ENCODE measurements around the gene PGS1.

Gene PGS1

GRCh38 chr17:78375401-78376151, 2.9 kb upstream of the PGS1 start:
- H3K9me3 Mint-ChIP-seq, result no peaks in the 10 kb centered on the region
- DNase-seq, result no peak
- H3K4me1 Mint-ChIP-seq (ENCODE audit: low read depth in 2 of 2), result peaks cover 12 to 13% of the 10 kb centered on the region in 2 donors
- peaks cover 11% of the 10 kb centered on the region for H3K36me3 Mint-ChIP-seq (ENCODE audit: insufficient read depth)
- ATAC-seq (replicated peaks), result no peak
- H3K4me3 Mint-ChIP-seq, result no peak overlapping the region
- peaks cover 0 to 9% of the 10 kb centered on the region in 2 donors for H3K27me3 Mint-ChIP-seq
- H3K27ac Mint-ChIP-seq, result no peak overlapping the region

GRCh38 chr17:78376161-78376560, 2.3 kb upstream of the PGS1 start:
- no peaks in the 10 kb centered on the region for H3K9me3 Mint-ChIP-seq
- peaks cover 14% of the 10 kb centered on the region for H3K36me3 Mint-ChIP-seq (ENCODE audit: insufficient read depth)
- H3K27me3 Mint-ChIP-seq, result peaks cover 0 to 9% of the 10 kb centered on the region in 2 donors
- no peak overlapping the region for H3K4me3 Mint-ChIP-seq
- DNase-seq, result no peak
- no peak overlapping the region for H3K27ac Mint-ChIP-seq
- H3K4me1 Mint-ChIP-seq (ENCODE audit: low read depth in 2 of 2), result peaks cover 17 to 19% of the 10 kb centered on the region in 2 donors
- ATAC-seq (replicated peaks), result no peak

- Mint-ChIP-seq H3K36me3 (ENCODE audit: insufficient read depth) (peaks cover 14% of the 10 kb centered on the region), H3K9me3 (no peaks in the 10 kb centered on the region), H3K4me3 (peak overlapping the region; percentile 94), H3K4me1 (ENCODE audit: low read depth in 2 of 2) (peaks cover 30 to 33% of the 10 kb centered on the region in 2 donors), H3K27ac (peak overlapping the region; percentile 96), H3K27me3 (peaks cover 0 to 3% of the 10 kb centered on the region in 2 donors)
- ATAC-seq (replicated peaks) (no peak), DNase-seq (no peak)
Measured at GRCh38 chr17:78377858-78378224, 608 bp upstream of the PGS1 start.

GRCh38 chr17:78379131-78379491, 662 bp downstream of the PGS1 start:
- H3K27ac Mint-ChIP-seq, result peak overlapping the region; percentile 96
- H3K4me3 Mint-ChIP-seq, result peak overlapping the region; percentile 94
- DNase-seq, result no peak
- H3K27me3 Mint-ChIP-seq, result no peaks in the 10 kb centered on the region
- peaks cover 14% of the 10 kb centered on the region for H3K36me3 Mint-ChIP-seq (ENCODE audit: insufficient read depth)
- H3K4me1 Mint-ChIP-seq (ENCODE audit: low read depth in 2 of 2), result peaks cover 38 to 46% of the 10 kb centered on the region in 2 donors
- ATAC-seq (replicated peaks), result no peak
- no peaks in the 10 kb centered on the region for H3K9me3 Mint-ChIP-seq

- H3K36me3 Mint-ChIP-seq (ENCODE audit: insufficient read depth), result peaks cover 17% of the 10 kb centered on the region
- peaks cover 49 to 57% of the 10 kb centered on the region in 2 donors for H3K4me1 Mint-ChIP-seq (ENCODE audit: low read depth in 2 of 2)
- H3K9me3 Mint-ChIP-seq, result no peaks in the 10 kb centered on the region
- H3K27me3 Mint-ChIP-seq, result no peaks in the 10 kb centered on the region
- H3K4me3 Mint-ChIP-seq, result peak overlapping the region; percentile 94
- DNase-seq, result no peak
- ATAC-seq (replicated peaks), result no peak
- peak overlapping the region; percentile 85 to 96 for H3K27ac Mint-ChIP-seq
Measured at GRCh38 chr17:78380370-78380769, 1.9 kb downstream of the PGS1 start.

GRCh38 chr17:78381601-78382232, 3.3 kb downstream of the PGS1 start:
- peak overlapping the region; percentile 94 for H3K4me3 Mint-ChIP-seq
- H3K27me3 Mint-ChIP-seq, result no peaks in the 10 kb centered on the region
- peaks cover 63 to 70% of the 10 kb centered on the region in 2 donors for H3K4me1 Mint-ChIP-seq (ENCODE audit: low read depth in 2 of 2)
- peak; percentile 26 to 41 (median 29) for DNase-seq
- no peaks in the 10 kb centered on the region for H3K9me3 Mint-ChIP-seq
- ATAC-seq (replicated peaks), result peak; percentile 76
- H3K36me3 Mint-ChIP-seq (ENCODE audit: insufficient read depth), result peaks cover 23% of the 10 kb centered on the region
- peak overlapping the region; percentile 84 to 85 for H3K27ac Mint-ChIP-seq

GRCh38 chr17:78383725-78384471, 5.4 kb downstream of the PGS1 start:
- Mint-ChIP-seq H3K36me3 (ENCODE audit: insufficient read depth) (peaks cover 21% of the 10 kb centered on the region), H3K27ac (peak overlapping the region; percentile 78 to 89), H3K4me3 (peak overlapping the region; percentile 61 to 94), H3K9me3 (no peaks in the 10 kb centered on the region), H3K27me3 (no peaks in the 10 kb centered on the region), H3K4me1 (ENCODE audit: low read depth in 2 of 2) (peaks cover 71 to 82% of the 10 kb centered on the region in 2 donors)
- DNase-seq, result no peak
- no peak for ATAC-seq (replicated peaks)

GRCh38 chr17:78384479-78385175, 6.2 kb downstream of the PGS1 start:
- DNase-seq, result no peak
- peaks cover 67 to 76% of the 10 kb centered on the region in 2 donors for H3K4me1 Mint-ChIP-seq (ENCODE audit: low read depth in 2 of 2)
- H3K27ac Mint-ChIP-seq, result peak overlapping the region; percentile 78 to 89
- H3K27me3 Mint-ChIP-seq, result no peaks in the 10 kb centered on the region
- ATAC-seq (replicated peaks), result no peak
- H3K9me3 Mint-ChIP-seq, result no peaks in the 10 kb centered on the region
- peaks cover 18% of the 10 kb centered on the region for H3K36me3 Mint-ChIP-seq (ENCODE audit: insufficient read depth)
- peak overlapping the region; percentile 61 to 94 for H3K4me3 Mint-ChIP-seq

- H3K4me3 Mint-ChIP-seq, result peak overlapping the region in 1 of 2 donors; percentile 15
- peak overlapping the region; percentile 70 to 88 for H3K27ac Mint-ChIP-seq
Measured at GRCh38 chr17:78387977-78388941, 9.8 kb downstream of the PGS1 start.

GRCh38 chr17:78390241-78391050, 12.0 kb downstream of the PGS1 start:
- Mint-ChIP-seq H3K4me1 (ENCODE audit: low read depth in 2 of 2) (peaks cover 37 to 39% of the 10 kb centered on the region in 2 donors), H3K4me3 (no peak overlapping the region), H3K27ac (peak overlapping the region in 1 of 2 donors; percentile 23), H3K36me3 (ENCODE audit: insufficient read depth) (peaks cover 45% of the 10 kb centered on the region), H3K9me3 (no peaks in the 10 kb centered on the region), H3K27me3 (no peaks in the 10 kb centered on the region)
- no peak for DNase-seq
- no peak for ATAC-seq (replicated peaks)

More at GRCh38 chr17:78387977-78388941, 9.8 kb downstream of the PGS1 start:
- H3K4me1 Mint-ChIP-seq (ENCODE audit: low read depth in 2 of 2), result peaks cover 50 to 56% of the 10 kb centered on the region in 2 donors
- peaks cover 26% of the 10 kb centered on the region for H3K36me3 Mint-ChIP-seq (ENCODE audit: insufficient read depth)
- no peaks in the 10 kb centered on the region for H3K27me3 Mint-ChIP-seq
- DNase-seq (no peak), ATAC-seq (replicated peaks) (peak; percentile 11)
- H3K9me3 Mint-ChIP-seq, result no peaks in the 10 kb centered on the region

- peak overlapping the region in 1 of 2 donors; percentile 23 for H3K27ac Mint-ChIP-seq
- no peaks in the 10 kb centered on the region for H3K9me3 Mint-ChIP-seq
- ATAC-seq (replicated peaks) (no peak), DNase-seq (no peak)
- peaks cover 33 to 34% of the 10 kb centered on the region in 2 donors for H3K4me1 Mint-ChIP-seq (ENCODE audit: low read depth in 2 of 2)
- H3K4me3 Mint-ChIP-seq, result no peak overlapping the region
- H3K36me3 Mint-ChIP-seq (ENCODE audit: insufficient read depth), result peaks cover 47% of the 10 kb centered on the region
- H3K27me3 Mint-ChIP-seq, result no peaks in the 10 kb centered on the region
Measured at GRCh38 chr17:78391051-78391431, 12.6 kb downstream of the PGS1 start.

GRCh38 chr17:78391843-78392242, 13.4 kb downstream of the PGS1 start:
- Mint-ChIP-seq H3K27ac (peak overlapping the region in 1 of 2 donors; percentile 23), H3K36me3 (ENCODE audit: insufficient read depth) (peaks cover 52% of the 10 kb centered on the region), H3K27me3 (no peaks in the 10 kb centered on the region), H3K4me1 (ENCODE audit: low read depth in 2 of 2) (peaks cover 26 to 30% of the 10 kb centered on the region in 2 donors), H3K4me3 (no peak overlapping the region), H3K9me3 (no peaks in the 10 kb centered on the region)
- ATAC-seq (replicated peaks) (no peak), DNase-seq (no peak)

Data from effector memory CD8-positive, alpha-beta T cell (primary cell).